Measurements from ENCODE around the gene S100P.
"Not testable (repeated sequence)": the region's sequence is repeated elsewhere in the genome, so short reads cannot be mapped to it uniquely, and the experiment has no call there.

The S100P gene

GRCh38 chr4:6699903-6700302 is 6.2 kb downstream of the S100P start:
- no peak for DNase-seq

GRCh38 chr4:6701371-6701770 is 7.7 kb downstream of the S100P start:
- no peak for DNase-seq

- DNase-seq = no peak
These were observed 9.1 kb downstream of the S100P start for GRCh38 chr4:6702761-6703160.

GRCh38 chr4:6703786-6704185 is 10.1 kb downstream of the S100P start:
- DNase-seq = no peak

GRCh38 chr4:6705646-6706045 is 12.0 kb downstream of the S100P start:
- DNase-seq = no peak

- DNase-seq = no peak
These were observed 12.5 kb downstream of the S100P start for GRCh38 chr4:6706173-6706572.

- peak; percentile 90 for DNase-seq
These were observed 15.8 kb downstream of the S100P start, which contains the start of gene MRFAP1L1 for GRCh38 chr4:6709230-6710114. MRFAP1L1 (minus strand) TSS chr4:6709865; CDS start chr4:6709629, 236 bp downstream.

GRCh38 chr4:6710282-6710681 is 16.6 kb downstream of the S100P start:
- no peak for DNase-seq

- no peak for DNase-seq
These were observed 17.3 kb downstream of the S100P start for GRCh38 chr4:6710996-6711395.

- DNase-seq = no peak
These were observed 21.3 kb downstream of the S100P start for GRCh38 chr4:6714954-6715353.

- no peak for DNase-seq
These were observed 22.0 kb downstream of the S100P start for GRCh38 chr4:6715704-6716017.

- DNase-seq = peak; percentile 46
These were observed 22.6 kb downstream of the S100P start, which contains the start of gene BLOC1S4 for GRCh38 chr4:6716018-6716911. BLOC1S4 (plus strand) TSS chr4:6716174; CDS start chr4:6716210, 36 bp downstream.

- DNase-seq = no peak
These were observed 23.4 kb downstream of the S100P start for GRCh38 chr4:6716958-6717655.

- no peak for DNase-seq
These were observed 25.4 kb downstream of the S100P start for GRCh38 chr4:6718932-6719610.

- no peak for DNase-seq
These were observed 26.0 kb downstream of the S100P start for GRCh38 chr4:6719611-6720179.

- DNase-seq = no peak
These were observed 26.6 kb downstream of the S100P start for GRCh38 chr4:6720202-6720699.

GRCh38 chr4:6721121-6721520 is 27.4 kb downstream of the S100P start:
- DNase-seq = no peak

GRCh38 chr4:6722891-6723290 is 29.2 kb downstream of the S100P start:
- no peak for DNase-seq

- DNase-seq = no peak
These were observed 30.2 kb downstream of the S100P start for GRCh38 chr4:6723851-6724250.

GRCh38 chr4:6724421-6725111 is 30.9 kb downstream of the S100P start:
- no peak for DNase-seq

- DNase-seq = not testable (repeated sequence)
These were observed 31.8 kb downstream of the S100P start for GRCh38 chr4:6725427-6725961.
